CD4-positive, alpha-beta T cell (primary cell): Measurements from ENCODE around the gene PSAPL1. TPM values are rescaled to one million over a fixed set of nuclear protein-coding genes. Genes with fewer than 3 reads are reported as not detected.

Source experiments
- ATAC-seq: fragments of 200-7000 bp; cut with Tn5 transposase; one replicate; pipeline ENCODE4 v1.10.0; 2022; ENCODE audit warnings: mild to moderate bottlenecking; ENCODE audit not compliant: poor library complexity
- CTCF ChIA-PET: fragments of 350-600 bp; sonication (Branson Sonifier 250); formaldehyde crosslinking; loops from one replicate; lab custom pipeline; 2021; ENCODE audit warnings: antibody characterized with exemption, inconsistent platforms; lab: Charles Lee
- POLR2A ChIA-PET: fragments of 350-600 bp; sonication (Branson Sonifier 250); formaldehyde crosslinking; loops from one replicate; lab custom pipeline; 2021; ENCODE audit warnings: antibody characterized with exemption, inconsistent platforms; lab: Charles Lee
- DNase-seq, 14 experiments: peaks; one replicate each; pipeline ENCODE4 v3.0.0-alpha.2; 2013 to 2020; ENCODE audit warnings: mixed read lengths in 2 of 14
- H3K27ac ChIP-seq, 2 donors: one replicate each; pipeline versions ENCODE4 v1.5.1 to v1.7.0; 2013; ENCODE audit warnings: low read length in 2 of 2, low read depth in 1 of 2, mild to moderate bottlenecking in 1 of 2
- H3K27me3 ChIP-seq, 2 experiments: 1 replicate in 1 of 2; 2 replicates in 1 of 2; pipeline versions ENCODE4 v1.6.1 to v1.7.0; 2013; ENCODE audit warnings: low read length in 2 of 2, control low read depth in 1 of 2, mild to moderate bottlenecking in 1 of 2, moderate library complexity in 1 of 2; ENCODE audit not compliant: insufficient read depth in 2 of 2, control insufficient read depth in 1 of 2
- H3K36me3 ChIP-seq: one replicate; pipeline ENCODE4 v1.6.1; 2013; ENCODE audit warnings: low read length, control low read depth; ENCODE audit not compliant: insufficient read depth
- H3K4me1 ChIP-seq: one replicate; pipeline ENCODE4 v1.6.1; 2013; ENCODE audit warnings: low read length, control low read depth; ENCODE audit not compliant: insufficient read depth
- H3K4me3 ChIP-seq: one replicate; pipeline ENCODE4 v1.5.1; 2013; ENCODE audit warnings: mild to moderate bottlenecking, low read length, moderate library complexity
- H3K9me3 ChIP-seq, 2 experiments: 1 replicate in 1 of 2; 2 replicates in 1 of 2; pipeline versions ENCODE4 v1.6.1 to v1.7.0; 2013; ENCODE audit warnings: low read length in 2 of 2, mild to moderate bottlenecking in 2 of 2, control low read depth in 1 of 2, moderate library complexity in 1 of 2; ENCODE audit not compliant: control insufficient read depth in 1 of 2, insufficient read depth in 1 of 2
- H3K27ac Mint-ChIP-seq: one replicate; pipeline ENCODE4 v1.8.0; 2020; ENCODE audit warnings: mixed read lengths
- H3K27me3 Mint-ChIP-seq: one replicate; pipeline ENCODE4 v1.8.0; 2021; ENCODE audit warnings: mixed read lengths
- H3K36me3 Mint-ChIP-seq: one replicate; pipeline ENCODE4 v1.8.0; 2021; ENCODE audit warnings: low read depth, mixed read lengths
- H3K4me1 Mint-ChIP-seq: one replicate; pipeline ENCODE4 v1.8.0; 2021; ENCODE audit warnings: low read depth, mixed read lengths
- H3K4me3 Mint-ChIP-seq: one replicate; pipeline ENCODE4 v1.8.0; 2020; ENCODE audit warnings: mild to moderate bottlenecking, mixed read lengths
- H3K9me3 Mint-ChIP-seq: one replicate; pipeline ENCODE4 v1.8.0; 2020; ENCODE audit warnings: mixed read lengths
- intact Hi-C, 2 experiments: fragments of 100-400 bp; cut with DNase I in 1 of 2; cut with micrococcal nuclease in 1 of 2; formaldehyde crosslinking; loops; one replicate each; pipeline versions ENCODE4 v1.15.1 to v1.9.0; 2023 to 2025; cut with DNase I, micrococcal nuclease
- total RNA-seq, 174 experiments: library from RNA in 2 of 174; stranded (reverse) in 2 of 174; gene quantifications; one replicate each; pipeline ENCODE4 v1.2.3 and lab custom pipeline; 2021 to 2026
- TF ChIP-seq, protein P1 (sequence below): fragments of 200-600 bp; IDR thresholded peaks from one replicate; pipeline ENCODE4 v1.8.0; 2022; ENCODE audit warnings: antibody characterized with exemption, mild to moderate bottlenecking

Gene PSAPL1
- total RNA-seq, 2 experiments from 2014 or later, result not detected

DNA sequence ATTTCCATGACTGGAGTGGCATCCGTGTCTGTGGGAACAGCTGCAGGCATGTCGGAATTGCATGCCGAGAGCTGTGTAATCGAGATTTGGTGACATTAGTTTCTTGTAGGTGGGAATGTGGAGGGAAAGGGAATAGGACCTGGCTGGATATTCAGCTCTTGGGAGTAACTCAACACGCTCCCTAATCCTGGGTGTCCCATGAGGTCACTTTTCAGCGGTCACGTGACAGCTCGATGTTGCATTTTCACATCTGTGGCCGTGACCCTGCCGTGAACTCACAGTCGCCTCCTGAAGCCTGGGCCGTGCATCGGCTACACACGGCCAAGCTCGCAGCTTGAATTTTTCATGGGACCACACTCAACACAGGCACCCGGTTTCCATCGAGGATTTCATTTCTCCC lies 25.8 kb upstream of the PSAPL1 start:
- Mint-ChIP-seq H3K9me3 (no peaks in the 10 kb centered on the region), H3K27ac (no peak overlapping the region), H3K4me1 (no peaks in the 10 kb centered on the region), H3K4me3 (no peak overlapping the region), H3K36me3 (no peaks in the 10 kb centered on the region), H3K27me3 (peaks cover 9% of the 10 kb centered on the region)
- no peaks in the 10 kb centered on the region for H3K36me3 ChIP-seq
- TF ChIP-seq, protein P1, sequence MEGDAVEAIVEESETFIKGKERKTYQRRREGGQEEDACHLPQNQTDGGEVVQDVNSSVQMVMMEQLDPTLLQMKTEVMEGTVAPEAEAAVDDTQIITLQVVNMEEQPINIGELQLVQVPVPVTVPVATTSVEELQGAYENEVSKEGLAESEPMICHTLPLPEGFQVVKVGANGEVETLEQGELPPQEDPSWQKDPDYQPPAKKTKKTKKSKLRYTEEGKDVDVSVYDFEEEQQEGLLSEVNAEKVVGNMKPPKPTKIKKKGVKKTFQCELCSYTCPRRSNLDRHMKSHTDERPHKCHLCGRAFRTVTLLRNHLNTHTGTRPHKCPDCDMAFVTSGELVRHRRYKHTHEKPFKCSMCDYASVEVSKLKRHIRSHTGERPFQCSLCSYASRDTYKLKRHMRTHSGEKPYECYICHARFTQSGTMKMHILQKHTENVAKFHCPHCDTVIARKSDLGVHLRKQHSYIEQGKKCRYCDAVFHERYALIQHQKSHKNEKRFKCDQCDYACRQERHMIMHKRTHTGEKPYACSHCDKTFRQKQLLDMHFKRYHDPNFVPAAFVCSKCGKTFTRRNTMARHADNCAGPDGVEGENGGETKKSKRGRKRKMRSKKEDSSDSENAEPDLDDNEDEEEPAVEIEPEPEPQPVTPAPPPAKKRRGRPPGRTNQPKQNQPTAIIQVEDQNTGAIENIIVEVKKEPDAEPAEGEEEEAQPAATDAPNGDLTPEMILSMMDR, result no peak
- CTCF ChIA-PET, result no interaction called here
- ATAC-seq, result no peak
- intact Hi-C loops, result no loop called here
- peaks cover 0 to 3% of the 10 kb centered on the region in 2 experiments for H3K27me3 ChIP-seq
- POLR2A ChIA-PET, result no interaction called here
- H3K27ac ChIP-seq, result no peak overlapping the region
- no peaks in the 10 kb centered on the region for H3K4me1 ChIP-seq
- DNase-seq, result no peak
- no peak overlapping the region for H3K4me3 ChIP-seq
- peaks cover 0 to 8% of the 10 kb centered on the region in 2 experiments for H3K9me3 ChIP-seq

DNA sequence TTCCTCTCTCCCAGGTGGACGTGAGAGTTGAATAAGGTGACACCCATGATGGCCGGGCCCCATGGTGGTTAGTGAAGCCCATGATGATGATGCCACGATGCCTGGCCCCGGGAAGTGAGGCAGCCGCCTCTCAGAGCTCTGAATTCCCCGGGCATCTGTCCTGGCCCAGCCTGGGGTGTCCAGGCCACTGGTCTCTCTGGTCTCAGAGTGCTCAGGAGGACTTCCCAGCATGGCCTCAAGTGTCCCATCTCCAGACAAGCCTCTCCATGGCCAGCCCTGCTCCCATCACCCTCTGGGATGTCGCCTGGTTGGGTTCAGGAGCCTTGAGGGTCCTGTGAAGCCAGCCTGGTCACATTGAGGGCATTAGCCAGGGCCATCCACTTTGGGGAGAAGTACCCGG lies 24.7 kb upstream of the PSAPL1 start:
- Mint-ChIP-seq H3K27me3 (peaks cover 9% of the 10 kb centered on the region), H3K4me3 (no peak overlapping the region), H3K9me3 (no peaks in the 10 kb centered on the region), H3K4me1 (no peaks in the 10 kb centered on the region), H3K36me3 (no peaks in the 10 kb centered on the region), H3K27ac (no peak overlapping the region)
- TF ChIP-seq, protein P1, result no peak
- CTCF ChIA-PET, result no interaction called here
- Histone ChIP-seq H3K9me3 (peaks cover 0 to 8% of the 10 kb centered on the region in 2 experiments), H3K4me3 (no peak overlapping the region), H3K27ac (no peak overlapping the region), H3K36me3 (no peaks in the 10 kb centered on the region), H3K27me3 (peaks cover 0 to 3% of the 10 kb centered on the region in 2 experiments), H3K4me1 (no peaks in the 10 kb centered on the region)
- no peak for ATAC-seq
- no peak for DNase-seq
- intact Hi-C loops, result no loop called here
- POLR2A ChIA-PET, result no interaction called here

DNA sequence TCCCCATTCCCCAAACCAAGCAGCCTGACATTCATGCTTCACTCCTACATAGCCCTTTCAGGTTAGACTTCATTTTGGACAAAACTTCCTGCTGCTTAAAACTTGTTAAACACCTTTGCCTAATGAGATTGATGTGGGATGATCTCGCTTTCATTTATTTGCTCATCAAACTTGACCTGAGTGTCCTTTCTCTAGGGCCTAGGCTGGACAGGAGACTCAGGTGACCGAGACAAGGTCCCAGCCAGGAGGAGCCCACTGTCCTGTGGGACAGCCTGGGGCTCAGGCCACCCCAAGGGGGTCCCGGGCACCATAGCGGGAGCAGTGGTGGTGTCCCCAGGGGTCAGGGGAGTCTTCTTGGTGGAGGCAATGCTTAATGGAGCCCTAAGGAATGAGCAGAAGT lies 23.7 kb upstream of the PSAPL1 start:
- Histone ChIP-seq H3K27me3 (peaks cover 0 to 3% of the 10 kb centered on the region in 2 experiments), H3K4me3 (no peak overlapping the region), H3K36me3 (no peaks in the 10 kb centered on the region), H3K27ac (no peak overlapping the region), H3K9me3 (peaks cover 0 to 8% of the 10 kb centered on the region in 2 experiments), H3K4me1 (no peaks in the 10 kb centered on the region)
- TF ChIP-seq, protein P1, result no peak
- Mint-ChIP-seq H3K27me3 (peaks cover 9% of the 10 kb centered on the region), H3K36me3 (no peaks in the 10 kb centered on the region), H3K9me3 (no peaks in the 10 kb centered on the region), H3K27ac (no peak overlapping the region), H3K4me1 (no peaks in the 10 kb centered on the region), H3K4me3 (no peak overlapping the region)
- CTCF ChIA-PET, result no interaction called here
- no peak for DNase-seq
- POLR2A ChIA-PET, result no interaction called here
- ATAC-seq, result no peak
- intact Hi-C loops, result no loop called here
